SK-N-SH treated with all-trans-retinoic acid at 6 μM for 48 hours (cell line): Measurements from ENCODE around the gene EHD4.

Source experiments
- ARNTL ChIP-seq: fragments of 450-650 bp; formaldehyde crosslinking; IDR thresholded peaks from 2 replicates; pipeline ENCODE4 v1.5.0; 2020; ENCODE audit warnings: low read depth, mild to moderate bottlenecking, moderate library complexity, borderline replicate concordance
- BACH2 ChIP-seq: fragments of 250-450 bp; sonication (Bioruptor Pico); IDR thresholded peaks from 2 replicates; pipeline ENCODE4 v1.9.0; 2021; ENCODE audit warnings: mild to moderate bottlenecking, borderline replicate concordance
- CREB5 ChIP-seq: fragments of 250-450 bp; sonication (Bioruptor Pico); IDR thresholded peaks from 2 replicates; pipeline ENCODE4 v1.5.1; 2020; ENCODE audit warnings: low read depth, mild to moderate bottlenecking, moderate library complexity
- GLIS3 ChIP-seq: fragments of 250-450 bp; sonication (Bioruptor Pico); IDR thresholded peaks from 2 replicates; pipeline ENCODE4 v1.5.0; 2020; ENCODE audit warnings: mild to moderate bottlenecking, moderate library complexity
- ISL1 ChIP-seq: fragments of 250-450 bp; sonication (Bioruptor Pico); IDR thresholded peaks from 2 replicates; pipeline ENCODE4 v2.1.2; 2022; ENCODE audit warnings: mild to moderate bottlenecking, moderate library complexity
- PATZ1 ChIP-seq: fragments of 250-450 bp; sonication (Bioruptor Pico); IDR thresholded peaks from 2 replicates; pipeline ENCODE4 v1.8.0; 2020; ENCODE audit warnings: mild to moderate bottlenecking, moderate library complexity, borderline replicate concordance
- RARB ChIP-seq: fragments of 250-450 bp; sonication (Bioruptor Pico); IDR thresholded peaks from 2 replicates; pipeline ENCODE4 v1.8.0; 2021; ENCODE audit warnings: mild to moderate bottlenecking, moderate library complexity
- SNAI2 ChIP-seq: fragments of 250-450 bp; sonication (Bioruptor Pico); IDR thresholded peaks from 2 replicates; pipeline ENCODE4 v1.5.0; 2020; ENCODE audit warnings: mild to moderate bottlenecking, moderate library complexity
- TCF4 ChIP-seq: fragments of 250-450 bp; sonication (Bioruptor Pico); IDR thresholded peaks from 2 replicates; pipeline ENCODE4 v1.8.0; 2021; ENCODE audit warnings: mild to moderate bottlenecking, moderate library complexity, borderline replicate concordance
- TSHZ2 ChIP-seq: fragments of 250-450 bp; sonication (Bioruptor Pico); IDR thresholded peaks from 2 replicates; pipeline ENCODE4 v1.5.0; 2020; ENCODE audit warnings: mild to moderate bottlenecking, moderate library complexity
- ZC3H10 ChIP-seq: fragments of 250-450 bp; sonication (Bioruptor Pico); IDR thresholded peaks from 2 replicates; pipeline ENCODE4 v1.5.1; 2021; ENCODE audit warnings: mild to moderate bottlenecking, moderate library complexity
- ZFP3 ChIP-seq: fragments of 250-450 bp; sonication (Bioruptor Pico); IDR thresholded peaks from 2 replicates; pipeline ENCODE4 v1.5.0; 2020; ENCODE audit warnings: mild to moderate bottlenecking, moderate library complexity
- ZFP30 ChIP-seq: fragments of 450-650 bp; formaldehyde crosslinking; IDR thresholded peaks from 2 replicates; pipeline ENCODE4 v1.5.0; 2022; ENCODE audit warnings: mild to moderate bottlenecking, moderate library complexity
- ZNF8 ChIP-seq: fragments of 450-650 bp; formaldehyde crosslinking; IDR thresholded peaks from 2 replicates; pipeline ENCODE4 v1.5.0; 2020; ENCODE audit warnings: mild to moderate bottlenecking, moderate library complexity

DNA sequence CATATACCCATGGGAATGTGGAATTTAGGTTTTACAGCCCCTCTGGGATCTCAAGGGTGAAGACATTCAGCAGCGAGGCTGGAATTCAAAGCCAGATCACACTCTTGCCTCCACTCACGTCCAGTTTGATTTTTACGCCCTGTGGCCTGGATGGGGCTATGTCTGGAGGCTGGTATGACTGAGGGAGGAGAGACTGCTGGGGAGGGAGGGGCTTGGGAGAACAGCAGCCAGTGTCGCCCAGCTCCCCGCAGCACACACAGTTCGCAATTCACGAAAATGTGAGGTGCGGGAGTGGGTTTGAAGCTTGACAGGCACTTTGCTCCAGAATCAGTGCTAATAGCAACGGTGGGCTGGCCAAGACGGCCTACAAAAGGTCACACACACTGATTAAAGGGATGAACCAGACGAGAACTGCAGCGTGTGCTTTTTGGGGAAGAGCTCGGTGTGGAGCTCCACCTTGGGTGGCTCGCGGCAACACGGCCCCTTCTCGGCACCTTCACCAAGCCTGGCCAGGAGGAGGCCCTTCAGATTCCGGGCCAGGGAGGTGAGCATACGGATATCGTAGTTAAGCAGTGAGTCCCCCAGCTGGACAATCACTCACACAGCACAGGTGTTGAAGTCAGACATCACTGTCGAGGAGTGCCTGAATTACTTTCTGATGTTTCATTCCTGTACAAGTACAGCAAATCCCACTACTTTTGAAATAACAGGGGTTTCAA is 16.4 kb downstream of the EHD4 start:
- TF ChIP-seq TCF4 (no peak), ZFP3 (CRISPR knock-in tag) (no peak), RARB (no peak), GLIS3 (no peak), SNAI2 (no peak), ZC3H10 (CRISPR knock-in tag) (no peak), CREB5 (CRISPR knock-in tag) (no peak), ZFP30 (no peak), BACH2 (CRISPR knock-in tag) (no peak), PATZ1 (no peak), ISL1 (CRISPR knock-in tag) (no peak), TSHZ2 (CRISPR knock-in tag) (no peak), ZNF8 (CRISPR knock-in tag) (no peak), ARNTL (CRISPR knock-in tag) (no peak)
